GM20431 (cell line): Measurements from ENCODE around the gene MYO15B.
"Not testable (repeated sequence)": the region's sequence is repeated elsewhere in the genome, so short reads cannot be mapped to it uniquely, and the experiment has no call there.

ENCODE experiments used
- in situ Hi-C: fragments of 300-500 bp; cut with MseI, MboI; formaldehyde crosslinking; loops from one replicate; pipeline ENCODE4 v1.15.0; 2020; ENCODE audit warnings: low sequenced_read_pairs; ENCODE audit not compliant: unreplicated experiment

The MYO15B gene

DNA sequence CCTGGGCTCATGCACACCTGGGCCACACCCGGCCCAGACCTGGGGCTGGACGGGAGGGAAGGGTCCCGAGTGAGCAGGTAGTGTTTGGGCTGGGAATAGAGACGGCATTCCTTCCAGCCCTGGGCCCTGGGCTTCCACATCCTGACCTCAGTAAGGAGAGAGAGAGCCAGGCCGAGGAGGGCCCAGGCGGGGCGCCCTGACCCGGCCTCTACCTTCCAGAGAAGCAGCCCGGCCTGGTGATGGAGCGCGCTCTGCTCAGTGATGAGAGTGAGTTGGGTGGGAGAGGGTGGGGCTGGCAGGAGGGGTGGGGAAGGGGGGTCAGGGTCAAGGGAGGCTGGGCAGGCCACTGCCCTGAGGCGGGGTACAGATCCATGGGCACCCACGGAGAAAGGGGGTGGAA lies 13.6 kb upstream of the MYO15B start:
- in situ Hi-C loops = no loop called here

DNA sequence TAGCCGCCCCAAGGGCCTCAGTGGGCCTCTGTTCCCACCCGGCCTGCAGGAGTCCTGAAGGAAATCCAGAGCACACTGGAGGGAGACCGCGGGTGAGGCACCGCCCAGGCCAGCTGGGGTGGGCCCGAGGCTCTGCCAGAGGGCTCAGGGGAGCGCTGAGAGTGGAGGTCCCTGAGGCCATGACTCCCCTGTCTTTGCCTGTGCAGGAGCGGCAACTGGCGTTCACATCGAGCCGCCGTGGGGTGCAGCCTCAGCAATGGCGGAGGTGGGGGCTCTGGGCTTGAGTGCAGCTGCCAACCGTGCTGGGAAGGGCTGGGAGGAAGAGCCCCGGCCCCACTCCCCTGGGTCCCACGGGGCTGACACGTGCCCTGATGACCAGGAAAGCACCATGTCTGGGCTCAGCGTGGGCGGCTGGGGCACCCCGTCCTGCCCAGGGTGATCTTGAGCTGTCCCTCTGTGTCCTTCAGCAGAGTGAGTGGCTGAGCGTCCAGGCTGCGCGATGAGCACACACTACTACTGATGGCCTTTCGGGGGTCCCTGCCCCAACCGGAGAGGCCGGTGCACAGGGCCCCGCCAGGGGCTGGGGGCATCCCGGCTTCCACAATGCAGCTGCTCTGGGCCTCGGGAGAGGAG lies 13.1 kb upstream of the MYO15B start:
- in situ Hi-C loops = no loop called here

DNA sequence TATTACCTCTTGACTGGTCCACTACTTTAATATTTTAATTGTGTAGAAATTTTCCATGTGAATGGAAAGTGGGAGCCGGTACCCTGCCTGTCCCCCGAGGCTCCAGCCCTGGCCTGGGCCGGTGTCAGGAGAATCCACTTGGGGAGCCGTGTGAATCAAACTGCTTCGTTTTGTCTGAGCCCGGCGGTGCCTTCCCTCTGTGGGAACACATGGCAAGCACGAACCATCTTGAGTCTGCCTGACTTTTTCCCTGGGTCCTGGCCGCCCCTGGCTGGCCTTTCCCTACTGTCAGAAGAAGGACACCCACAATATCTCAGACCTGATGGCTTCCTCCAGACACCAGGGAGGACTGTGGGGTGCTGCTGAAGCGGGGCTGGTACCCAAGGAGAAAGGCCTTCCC lies 12.4 kb upstream of the MYO15B start:
- in situ Hi-C loops = no loop called here

DNA sequence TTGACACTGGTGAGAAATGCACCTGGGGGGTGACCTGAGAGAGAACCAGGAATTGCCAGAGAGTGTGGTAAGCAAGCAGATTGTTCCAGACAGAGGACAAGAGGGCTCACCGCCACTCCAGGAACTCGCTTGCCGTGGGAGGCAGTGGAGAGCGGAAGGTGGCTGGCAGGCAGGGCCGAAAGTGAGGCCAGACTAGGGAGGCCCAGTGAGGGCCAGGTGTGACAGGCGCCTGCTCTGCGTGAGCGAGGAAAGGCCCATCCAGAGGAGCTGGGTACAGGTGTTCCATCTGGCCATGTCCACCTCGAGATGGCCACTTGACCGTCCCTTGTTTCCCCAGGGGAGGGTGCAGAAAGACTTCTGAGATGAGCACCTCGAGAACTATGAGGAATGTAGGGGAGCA lies 11.9 kb upstream of the MYO15B start:
- in situ Hi-C loops = no loop called here

DNA sequence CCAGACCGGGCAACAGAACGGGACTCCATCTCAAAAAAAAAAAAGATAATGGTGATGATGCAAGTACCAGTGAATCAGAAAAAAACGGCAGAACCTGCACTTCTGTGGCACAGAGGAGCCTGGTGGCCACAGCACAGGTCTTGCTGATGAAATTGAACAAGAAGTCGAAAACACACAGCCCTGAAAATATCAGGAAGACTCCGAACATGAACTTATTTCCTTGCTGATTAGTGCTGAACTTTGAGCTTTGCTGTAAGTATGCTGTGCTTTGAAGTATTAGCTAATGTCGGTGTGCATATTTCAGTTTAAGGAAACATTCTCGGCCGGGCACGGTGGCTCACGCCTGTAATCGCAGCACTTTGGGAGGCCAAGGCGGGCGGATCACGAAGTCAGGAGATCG lies 10.9 kb upstream of the MYO15B start:
- in situ Hi-C loops = no loop called here

DNA sequence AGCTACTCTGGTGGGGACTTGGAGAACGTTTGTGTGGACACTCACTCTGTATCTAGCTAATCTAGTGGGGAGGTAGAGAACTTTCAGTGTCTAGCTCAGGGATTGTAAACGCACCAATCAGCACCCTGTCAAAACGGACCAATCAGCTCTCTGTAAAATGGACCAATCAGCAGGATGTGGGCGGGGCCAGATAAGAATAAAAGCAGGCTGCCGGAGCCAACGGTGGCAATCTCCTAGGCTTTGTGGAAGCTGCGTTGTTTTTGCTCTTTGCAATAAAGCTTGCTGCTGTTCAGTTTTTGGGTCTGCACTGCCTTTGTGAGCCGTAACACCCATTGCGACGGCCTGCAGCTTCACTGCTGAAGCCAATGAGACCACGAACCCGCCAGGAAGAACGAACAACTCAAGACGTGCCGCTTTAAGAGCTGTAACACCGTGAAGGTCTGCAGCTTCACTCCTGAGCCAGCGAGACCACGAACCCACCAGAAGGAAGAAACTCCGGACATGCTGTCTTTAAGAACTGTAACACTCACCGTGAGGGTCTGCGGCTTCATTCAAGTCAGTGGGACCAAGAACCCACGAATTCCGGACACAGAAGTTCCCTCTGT lies 6.4 kb upstream of the MYO15B start:
- in situ Hi-C loops = not testable (repeated sequence)

DNA sequence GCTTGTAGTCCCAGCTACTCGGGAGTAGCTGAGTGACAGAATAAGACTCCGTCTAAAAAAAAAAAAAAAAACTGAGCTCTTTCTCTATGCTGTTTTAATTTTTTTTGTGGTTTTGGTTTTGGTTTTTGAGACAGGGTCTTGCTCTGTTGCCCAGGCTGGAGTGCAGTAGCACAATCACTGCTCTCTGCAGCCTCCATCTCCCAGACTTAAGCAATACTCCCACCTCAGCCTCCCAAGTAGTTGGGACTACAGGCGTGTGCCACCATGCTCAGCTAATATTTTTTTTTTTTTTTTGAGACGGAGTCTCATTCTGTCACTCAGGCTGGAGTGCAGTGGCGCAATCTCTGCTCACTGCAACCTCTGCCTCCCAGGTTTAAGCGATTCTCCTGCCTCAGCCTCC lies 4.4 kb upstream of the MYO15B start:
- in situ Hi-C loops = not testable (repeated sequence)

DNA sequence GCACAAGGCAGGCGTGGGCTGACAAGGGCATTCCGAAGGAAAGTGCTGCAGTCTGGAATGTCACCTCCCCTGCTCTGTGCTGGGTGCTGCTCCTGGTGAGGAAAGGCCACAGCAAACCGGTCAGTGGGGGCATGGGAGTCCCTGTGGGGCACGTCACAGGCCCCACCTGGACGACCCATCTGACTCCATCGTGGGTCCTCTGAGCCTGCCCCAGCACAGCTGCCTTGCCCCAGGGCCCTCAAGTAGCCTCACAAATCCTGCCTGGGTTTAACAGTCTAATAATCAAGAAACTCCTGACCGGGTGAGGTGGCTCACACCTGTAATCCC lies 2.8 kb upstream of the MYO15B start:
- in situ Hi-C loops = no loop called here

DNA sequence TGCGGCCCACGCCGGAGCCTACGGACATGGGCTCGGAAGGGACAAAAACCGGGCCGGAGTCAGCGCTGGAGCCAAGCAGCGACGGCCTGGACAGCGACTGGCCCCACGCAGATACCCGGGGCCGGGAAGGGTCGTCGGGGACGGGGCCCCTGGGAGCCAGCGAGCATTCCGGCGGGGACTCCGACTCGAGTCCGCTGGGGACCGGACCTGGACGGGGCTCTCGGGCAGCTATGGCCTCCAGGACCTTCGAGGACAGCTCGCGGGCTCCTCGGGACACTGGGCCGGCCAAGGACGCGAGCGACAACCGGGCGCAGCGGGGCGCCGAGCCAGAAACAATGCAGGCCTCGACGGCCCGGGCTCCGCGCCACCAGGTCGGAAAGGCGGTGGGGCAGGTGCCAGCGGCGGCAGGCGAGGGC lies 1.0 kb downstream of the MYO15B start:
- in situ Hi-C loops = no loop called here

DNA sequence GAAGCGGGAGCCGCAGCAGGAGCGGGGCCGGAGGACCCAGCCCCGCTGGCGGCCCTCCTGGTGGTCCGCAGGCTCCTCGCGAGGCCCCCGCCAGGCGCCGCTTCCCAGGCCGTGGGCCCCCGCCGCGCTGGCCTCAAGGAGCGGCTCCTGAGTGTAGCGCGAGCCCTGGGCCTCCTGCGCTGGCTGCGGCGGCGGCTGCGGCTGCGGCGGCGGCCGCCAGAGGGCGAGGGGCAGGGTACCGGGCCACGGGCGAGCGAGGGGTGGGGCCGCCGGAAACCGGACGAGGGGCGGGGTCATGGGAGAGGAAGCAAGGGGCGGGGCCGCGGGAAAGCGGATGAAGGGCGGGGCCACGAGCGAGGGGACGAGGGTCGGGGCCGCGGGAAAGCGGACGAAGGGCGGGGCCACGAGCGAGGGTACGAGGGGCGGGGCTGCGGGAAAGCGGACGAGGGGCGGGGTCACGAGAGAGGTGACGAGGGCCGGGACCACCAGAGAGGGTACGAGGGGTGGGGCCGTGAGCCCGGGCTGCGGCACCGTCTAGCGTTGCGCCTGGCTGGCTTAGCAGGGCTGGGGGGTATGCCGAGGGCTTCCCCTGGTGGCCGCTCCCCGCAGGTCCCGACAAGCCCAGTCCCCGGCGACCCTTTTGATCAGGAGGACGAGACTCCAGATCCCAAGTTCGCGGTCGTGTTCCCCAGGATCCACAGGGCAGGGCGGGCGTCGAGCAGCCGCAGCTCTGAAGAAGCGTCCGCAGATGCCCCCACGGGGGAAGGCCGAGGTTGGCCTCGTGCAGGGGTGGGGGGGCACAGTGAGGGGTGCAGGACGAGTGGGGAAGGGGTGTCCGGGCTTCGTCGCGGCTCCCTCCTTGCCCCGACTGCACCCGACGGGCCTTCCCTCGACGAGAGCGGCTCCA lies 1.7 kb downstream of the MYO15B start:
- in situ Hi-C loops = no loop called here

DNA sequence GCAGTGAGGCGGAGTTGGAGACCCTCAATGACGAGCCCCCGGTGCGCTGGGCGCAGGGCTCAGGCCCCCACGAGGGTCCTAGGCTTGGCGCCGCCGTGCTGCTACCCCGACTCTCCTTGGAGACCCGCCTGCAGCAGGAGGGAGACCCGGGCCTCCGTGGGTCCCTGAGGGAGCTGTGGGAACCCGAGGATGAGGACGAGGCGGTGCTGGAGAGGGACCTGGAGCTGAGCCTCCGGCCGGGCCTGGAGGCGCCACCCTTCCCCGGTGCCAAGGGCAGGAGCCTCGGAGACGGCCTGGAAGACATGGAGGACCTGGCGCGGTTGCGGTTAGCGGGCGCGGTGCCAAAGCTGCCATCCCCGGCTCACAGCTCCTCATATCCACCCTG lies 2.3 kb downstream of the MYO15B start:
- in situ Hi-C loops = no loop called here

DNA sequence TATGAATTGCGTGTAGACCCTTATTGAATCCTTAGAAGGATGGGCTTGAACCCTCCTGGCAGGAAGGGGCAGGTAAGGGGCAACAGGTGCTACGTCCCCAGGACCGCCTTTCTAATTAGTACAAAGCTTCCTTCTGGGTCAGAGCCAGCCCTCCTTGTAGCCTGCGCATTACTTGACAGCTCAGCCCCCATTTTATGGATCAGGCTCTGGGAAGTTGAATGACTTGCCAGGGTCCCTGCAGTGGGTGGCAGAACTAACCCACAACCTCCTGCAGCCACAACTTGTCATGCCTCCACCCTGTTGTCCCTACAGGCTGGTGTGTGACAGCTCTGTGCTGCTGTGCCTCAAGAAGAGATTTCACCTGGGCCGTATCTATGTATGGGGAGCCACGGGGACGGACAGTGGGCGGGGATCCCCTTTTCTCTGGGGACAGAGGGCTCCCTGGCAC lies 2.7 kb downstream of the MYO15B start:
- in situ Hi-C loops = no loop called here

DNA sequence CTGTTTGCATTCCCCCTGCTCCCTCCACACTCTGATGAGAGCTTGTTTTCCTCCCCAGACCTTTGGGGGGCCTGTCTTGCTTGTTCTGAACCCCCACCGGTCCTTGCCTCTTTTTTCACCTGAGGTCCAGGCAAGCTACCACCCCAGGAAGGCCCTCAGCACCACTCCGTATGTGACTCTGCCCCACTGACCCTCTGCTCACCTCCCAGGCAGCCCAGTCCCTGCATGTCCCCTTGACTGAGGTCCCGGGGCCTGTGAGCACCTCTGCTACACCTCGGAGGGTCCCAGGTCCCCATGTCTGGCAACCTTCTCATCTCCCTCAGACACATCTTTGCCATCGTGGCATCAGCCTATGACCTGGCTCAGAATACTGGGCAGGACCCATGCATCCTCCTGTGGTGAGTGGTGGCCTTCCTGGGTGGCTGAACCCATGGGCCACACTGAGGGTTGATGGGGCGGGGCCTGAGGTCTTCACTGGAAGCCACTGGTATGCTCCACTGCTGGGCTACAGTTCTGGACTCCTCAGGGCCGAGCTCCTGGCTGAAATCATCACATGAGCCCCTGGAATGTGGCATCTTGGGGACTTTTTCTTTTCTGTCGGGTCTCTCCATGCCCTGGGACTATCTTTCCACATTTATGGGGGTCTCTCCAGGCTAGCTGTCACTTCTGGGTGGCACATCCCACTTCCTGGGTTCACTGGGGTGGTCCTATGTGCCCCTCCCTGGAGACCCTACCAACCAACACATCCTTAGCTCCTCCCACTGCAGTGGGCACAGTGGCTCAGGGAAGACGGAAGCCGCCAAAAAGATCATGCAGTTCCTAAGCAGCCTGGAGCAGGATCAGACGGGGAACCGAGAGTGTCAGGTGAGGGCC lies 3.5 kb downstream of the MYO15B start:
- in situ Hi-C loops = no loop called here

DNA sequence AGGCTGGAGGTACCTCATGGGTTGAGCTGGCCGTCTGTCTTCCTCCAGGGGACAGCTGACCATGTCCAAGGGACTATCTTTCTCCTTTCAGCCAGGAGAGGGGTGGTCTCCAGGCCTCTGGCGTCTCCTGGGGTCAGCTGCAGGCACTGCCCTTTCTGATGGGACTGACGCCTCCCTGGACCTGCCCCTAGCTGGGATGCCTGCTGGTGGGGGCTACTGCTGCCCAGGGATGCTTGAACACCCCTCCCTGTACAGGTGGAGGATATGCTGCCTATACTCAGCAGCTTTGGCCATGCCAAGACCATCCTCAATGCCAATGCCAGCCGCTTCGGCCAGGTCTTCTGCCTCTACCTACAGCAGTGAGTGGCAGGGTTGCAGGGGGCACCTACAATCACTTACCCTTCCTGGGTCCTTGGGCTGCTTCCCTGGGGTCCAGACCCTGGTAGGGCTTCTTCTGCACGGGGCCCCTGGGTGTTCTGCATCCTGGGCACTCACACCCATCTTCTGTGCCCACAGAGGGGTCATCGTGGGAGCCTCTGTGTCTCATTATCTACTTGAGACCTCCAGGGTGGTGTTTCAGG lies 4.2 kb downstream of the MYO15B start:
- in situ Hi-C loops = no loop called here

DNA sequence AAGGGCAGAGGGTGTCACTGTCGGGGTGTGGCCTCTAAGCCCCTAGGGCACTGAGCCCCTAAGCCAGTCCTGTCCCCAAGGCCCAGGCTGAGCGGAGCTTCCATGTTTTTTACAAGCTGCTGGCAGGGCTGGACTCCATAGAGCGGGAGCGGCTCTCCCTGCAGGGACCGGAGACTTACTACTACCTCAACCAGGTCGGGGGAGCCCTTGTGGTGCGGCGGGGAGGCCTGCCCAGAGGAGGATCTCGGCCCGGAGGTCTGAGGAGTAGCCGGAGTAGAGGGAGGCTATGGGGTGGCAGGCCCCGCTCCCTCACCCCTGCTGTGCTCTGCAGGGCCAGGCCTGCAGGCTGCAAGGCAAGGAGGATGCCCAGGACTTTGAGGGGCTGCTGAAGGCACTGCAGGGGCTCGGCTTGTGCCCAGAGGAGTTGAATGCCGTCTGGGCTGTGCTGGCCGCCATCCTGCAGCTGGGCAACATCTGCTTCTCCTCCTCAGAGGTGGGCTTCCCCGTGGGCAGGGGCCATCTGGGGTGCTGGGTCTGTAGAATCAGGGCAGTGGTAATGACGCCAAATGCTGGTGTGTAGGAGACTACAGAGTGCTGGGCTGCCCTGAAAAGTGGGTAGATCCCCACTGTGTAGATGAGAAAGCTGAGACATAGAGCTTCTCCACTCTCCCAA lies 4.9 kb downstream of the MYO15B start:
- in situ Hi-C loops = no loop called here

DNA sequence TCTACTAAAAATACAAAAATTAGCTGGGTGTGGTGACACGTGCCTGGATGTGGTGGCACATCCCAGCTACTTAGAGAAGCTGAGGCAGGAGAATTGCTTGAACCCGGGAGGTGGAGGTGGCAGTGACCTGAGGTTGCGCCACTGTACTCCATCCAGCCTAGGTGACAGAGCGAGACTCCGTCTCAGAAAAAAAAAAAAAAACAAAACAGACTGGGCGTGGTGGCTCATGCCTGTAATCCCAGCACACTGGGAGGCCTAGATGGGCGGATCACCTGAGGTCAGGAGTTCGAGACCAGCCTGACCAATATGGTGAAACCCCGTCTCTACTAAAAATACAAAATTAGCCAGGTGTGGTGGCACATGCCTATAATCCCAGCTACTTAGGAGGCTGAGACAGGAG lies 5.8 kb downstream of the MYO15B start:
- in situ Hi-C loops = not testable (repeated sequence)

DNA sequence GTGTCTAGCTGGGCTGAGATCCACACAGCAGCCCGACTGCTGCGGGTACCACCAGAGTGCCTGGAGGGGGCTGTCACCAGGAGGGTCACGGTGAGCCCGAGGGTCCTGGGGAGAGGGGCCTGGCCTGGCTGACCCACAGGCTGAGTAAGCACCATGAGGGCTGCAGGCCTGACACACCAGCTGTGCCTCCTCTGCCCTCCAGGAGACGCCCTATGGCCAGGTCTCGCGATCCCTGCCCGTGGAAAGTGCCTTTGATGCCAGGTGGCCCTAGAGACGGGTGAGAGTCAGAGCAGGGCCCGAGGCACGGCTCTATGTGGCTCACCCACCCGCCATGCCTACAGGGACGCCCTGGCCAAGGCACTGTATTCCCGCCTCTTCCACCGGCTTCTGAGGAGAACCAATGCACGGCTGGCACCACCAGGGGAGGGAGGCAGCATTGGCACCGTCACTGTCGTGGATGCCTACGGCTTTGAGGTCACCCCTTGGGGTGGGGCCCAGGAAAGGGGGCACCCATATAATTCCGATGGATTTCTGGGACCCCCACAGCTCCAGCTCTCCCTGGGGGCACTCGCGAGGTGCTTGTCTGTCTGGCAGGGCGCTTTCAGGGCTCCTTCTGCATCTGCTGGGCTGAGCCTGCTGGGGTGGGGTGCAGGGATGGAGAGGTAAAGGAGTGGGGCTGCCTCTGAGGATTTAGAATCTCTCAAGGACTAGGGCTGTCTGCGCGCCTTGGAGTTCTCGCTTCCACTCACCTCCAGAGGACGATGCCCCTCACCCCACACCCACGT lies 7.1 kb downstream of the MYO15B start:
- in situ Hi-C loops = no loop called here

DNA sequence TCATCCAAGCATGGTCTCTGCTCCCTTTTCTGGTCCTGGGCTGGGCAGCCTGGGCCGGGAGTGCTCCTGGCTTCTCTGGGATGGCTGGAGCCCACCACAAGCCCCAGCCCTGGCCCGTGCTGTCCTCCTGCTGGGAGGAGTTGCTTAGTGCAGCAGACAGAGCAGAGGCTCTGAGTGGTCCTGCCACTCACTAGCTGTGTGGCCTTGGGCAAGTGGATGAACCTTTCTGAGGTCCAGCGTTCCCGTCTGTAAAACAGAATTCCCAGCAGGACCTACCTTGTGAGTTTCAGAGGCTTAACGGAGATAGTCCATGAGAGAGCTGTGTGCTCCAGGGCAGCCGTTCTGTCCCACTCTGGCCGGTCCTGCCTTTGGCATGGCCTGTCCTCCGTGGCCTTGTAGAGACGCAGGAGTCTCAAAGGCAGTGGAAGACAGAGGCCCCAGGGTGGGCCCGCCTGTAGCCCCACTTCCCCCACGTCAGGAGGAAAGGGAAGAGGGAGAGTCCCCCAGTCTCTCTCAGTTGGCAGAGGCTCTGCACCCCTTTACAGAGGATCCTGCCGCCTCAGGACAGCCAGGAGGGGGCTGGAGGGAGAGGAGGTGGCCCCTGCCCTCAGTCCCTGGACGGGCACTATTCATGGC lies 7.8 kb downstream of the MYO15B start:
- in situ Hi-C loops = no loop called here
